Esophagus squamous epithelium (tissue), 4 donors: Measurements from ENCODE around the gene MBD3.

Experiments used
- POLR2A ChIP-seq, 4 donors: fragments of 450-650 bp; IDR thresholded peaks; one replicate each; pipeline ENCODE4 v1.6.1; 2017; ENCODE audit warnings: antibody characterized with exemption in 4 of 4, mild to moderate bottlenecking in 4 of 4, moderate library complexity in 3 of 4
- TF ChIP-seq, protein P1 (sequence below), 6 experiments: fragments of 450-650 bp in 4 of 6; fragments of 200-600 bp in 2 of 6; sonication (generic) in 2 of 6; IDR thresholded peaks; one replicate each; pipeline ENCODE4 v1.5.1; 2016 to 2019; ENCODE audit warnings: antibody characterized with exemption in 6 of 6, mild to moderate bottlenecking in 4 of 6, moderate library complexity in 4 of 6

DNA sequence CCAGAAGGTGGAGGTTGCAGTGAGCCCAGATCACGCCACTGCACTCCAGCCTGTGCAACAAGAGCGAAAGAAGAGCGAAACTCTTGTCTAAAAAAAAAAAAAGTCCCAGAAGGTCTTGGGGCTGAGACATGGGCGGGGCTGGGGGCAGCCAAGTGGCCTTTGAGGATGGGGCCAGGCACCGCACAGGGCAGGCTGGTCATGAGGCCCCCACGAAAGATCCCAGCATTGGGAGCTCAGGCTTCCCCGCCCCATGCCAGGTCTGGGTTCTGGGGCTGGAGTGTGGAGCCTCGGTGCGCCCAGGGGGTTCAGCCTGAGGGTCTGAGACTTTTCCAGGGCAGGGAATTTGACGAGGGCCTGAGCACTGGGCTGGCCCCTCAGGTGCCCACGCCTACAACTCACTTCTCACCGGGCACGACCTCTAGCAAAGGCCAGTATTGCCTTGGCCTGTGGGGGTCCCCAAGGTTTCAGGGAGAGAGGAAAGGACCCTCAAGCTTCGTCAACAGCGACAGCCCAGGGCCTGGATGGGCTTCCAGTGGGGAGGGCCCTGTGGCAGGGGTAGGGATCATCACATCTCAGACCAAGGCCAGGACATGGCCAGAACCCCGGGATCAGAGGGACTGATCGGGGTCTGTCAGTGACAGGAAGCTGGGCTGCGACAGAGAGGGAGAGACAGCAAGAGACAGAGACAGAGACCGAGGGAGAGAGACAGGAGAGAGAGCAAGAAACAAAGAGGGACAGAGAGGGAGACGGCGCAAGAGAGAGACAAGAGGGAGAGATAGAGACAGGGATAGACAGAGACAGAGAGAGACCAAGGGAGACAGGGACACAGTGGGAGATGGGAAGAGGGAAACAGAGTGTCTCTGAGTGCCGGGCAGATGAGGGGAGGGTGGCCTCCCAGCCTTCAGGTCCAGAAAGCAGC is 17.1 kb downstream of the MBD3 start:
- TF ChIP-seq, protein P1, sequence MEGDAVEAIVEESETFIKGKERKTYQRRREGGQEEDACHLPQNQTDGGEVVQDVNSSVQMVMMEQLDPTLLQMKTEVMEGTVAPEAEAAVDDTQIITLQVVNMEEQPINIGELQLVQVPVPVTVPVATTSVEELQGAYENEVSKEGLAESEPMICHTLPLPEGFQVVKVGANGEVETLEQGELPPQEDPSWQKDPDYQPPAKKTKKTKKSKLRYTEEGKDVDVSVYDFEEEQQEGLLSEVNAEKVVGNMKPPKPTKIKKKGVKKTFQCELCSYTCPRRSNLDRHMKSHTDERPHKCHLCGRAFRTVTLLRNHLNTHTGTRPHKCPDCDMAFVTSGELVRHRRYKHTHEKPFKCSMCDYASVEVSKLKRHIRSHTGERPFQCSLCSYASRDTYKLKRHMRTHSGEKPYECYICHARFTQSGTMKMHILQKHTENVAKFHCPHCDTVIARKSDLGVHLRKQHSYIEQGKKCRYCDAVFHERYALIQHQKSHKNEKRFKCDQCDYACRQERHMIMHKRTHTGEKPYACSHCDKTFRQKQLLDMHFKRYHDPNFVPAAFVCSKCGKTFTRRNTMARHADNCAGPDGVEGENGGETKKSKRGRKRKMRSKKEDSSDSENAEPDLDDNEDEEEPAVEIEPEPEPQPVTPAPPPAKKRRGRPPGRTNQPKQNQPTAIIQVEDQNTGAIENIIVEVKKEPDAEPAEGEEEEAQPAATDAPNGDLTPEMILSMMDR (IDR thresholded peaks at IDR 0.05) = no peak
- no peak for TF ChIP-seq POLR2A (IDR thresholded peaks at IDR 0.05)
